CD4-positive, alpha-beta T cell treated with Interferon alpha-2 for 1 hour (primary cell): ENCODE data around the gene CAMK2D.

ENCODE experiments used
- DNase-seq, 2 donors: peaks; one replicate each; pipeline ENCODE4 v3.0.0-alpha.2; 2020 to 2022

The CAMK2D gene

DNA sequence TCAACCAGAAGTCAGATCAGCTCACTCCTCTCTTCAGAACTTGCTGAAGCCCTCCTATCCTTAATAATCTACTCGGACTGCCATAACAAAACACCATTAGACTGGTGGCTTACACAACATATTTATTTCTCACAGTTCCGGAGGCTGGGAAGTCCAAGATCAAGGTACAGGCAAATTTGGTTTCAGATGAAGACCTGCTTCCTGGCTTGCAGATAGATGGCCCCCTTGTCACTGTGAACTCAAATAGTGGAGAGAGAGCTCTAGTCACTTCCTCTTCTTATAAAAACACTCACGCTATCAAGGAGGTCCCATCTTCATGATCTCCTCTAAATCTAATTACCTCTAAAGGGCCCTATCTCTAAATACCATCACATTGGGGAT lies 125.1 kb downstream of the CAMK2D start:
- DNase-seq: peak; percentile 38 to 59

DNA sequence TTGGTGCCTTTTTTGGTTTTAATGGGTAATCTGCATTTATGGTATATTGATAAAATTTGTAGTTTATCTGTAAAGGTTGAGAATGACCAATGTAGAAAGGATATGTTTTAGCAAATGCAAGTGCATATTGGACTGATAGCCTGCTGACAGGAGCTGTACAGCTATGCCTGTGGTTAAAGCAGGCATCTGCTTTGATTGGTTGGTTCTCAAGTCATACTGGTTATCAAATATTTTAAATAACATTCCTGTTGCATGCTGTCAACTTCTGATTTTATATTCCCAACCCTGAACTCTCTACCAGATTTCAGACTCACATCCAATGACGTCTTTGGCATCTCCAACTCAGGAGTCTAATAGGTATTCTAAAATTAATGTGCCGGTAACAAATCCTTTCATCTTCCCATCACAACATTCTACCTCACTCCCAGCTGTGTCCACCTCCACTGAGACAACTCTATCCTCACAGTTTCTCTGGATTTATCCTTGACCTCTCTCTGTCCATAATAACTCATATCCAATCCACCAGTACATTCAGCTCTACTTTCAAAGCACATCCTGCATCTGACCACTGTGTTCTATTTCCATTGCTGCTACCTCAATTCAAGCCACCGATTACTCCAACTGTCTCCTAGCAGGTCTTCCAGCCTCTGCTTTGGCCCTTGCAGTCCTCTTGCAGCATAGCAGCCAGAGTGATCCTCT lies 125.7 kb downstream of the CAMK2D start:
- no peak for DNase-seq

DNA sequence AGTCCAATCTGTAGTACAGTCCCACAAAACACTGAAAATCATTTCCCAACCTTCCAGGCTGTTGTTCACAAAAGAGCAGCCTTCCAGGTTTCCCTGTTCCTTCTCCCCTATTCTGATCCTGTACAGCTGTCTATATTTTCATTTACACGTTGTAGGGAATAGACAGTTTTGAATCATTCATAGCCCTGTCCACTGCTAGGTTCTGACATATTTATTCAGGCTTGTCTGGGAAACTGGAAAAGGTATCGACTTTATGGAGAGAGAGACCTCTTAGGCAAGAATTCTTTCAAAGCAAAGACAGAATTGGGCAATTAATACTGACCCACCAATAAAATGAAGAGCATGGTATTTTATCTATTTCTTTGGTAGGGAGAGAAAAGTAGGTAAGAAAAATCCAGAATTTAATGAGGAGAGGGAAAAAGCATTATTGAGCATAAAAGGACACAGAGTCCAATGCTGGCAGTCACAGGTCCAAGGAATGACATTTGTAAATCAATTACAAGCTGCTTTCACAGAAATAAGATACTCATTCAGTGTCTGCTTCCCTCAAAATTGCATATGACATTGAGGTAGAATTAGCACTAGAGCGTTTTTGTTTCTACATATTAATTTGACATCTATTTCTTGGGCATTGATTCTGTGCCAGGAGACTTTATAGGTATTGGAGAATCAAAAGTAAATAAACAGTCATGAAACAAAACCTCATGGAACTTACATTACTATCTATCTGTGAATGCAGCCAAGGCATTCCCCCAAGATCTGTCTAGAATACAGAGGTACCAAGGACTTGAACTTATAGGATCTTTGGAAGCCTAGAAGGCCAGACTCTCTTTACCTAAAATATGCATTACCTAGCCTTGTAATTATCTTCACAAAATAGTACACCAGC lies 127.2 kb downstream of the CAMK2D start:
- DNase-seq: no peak

DNA sequence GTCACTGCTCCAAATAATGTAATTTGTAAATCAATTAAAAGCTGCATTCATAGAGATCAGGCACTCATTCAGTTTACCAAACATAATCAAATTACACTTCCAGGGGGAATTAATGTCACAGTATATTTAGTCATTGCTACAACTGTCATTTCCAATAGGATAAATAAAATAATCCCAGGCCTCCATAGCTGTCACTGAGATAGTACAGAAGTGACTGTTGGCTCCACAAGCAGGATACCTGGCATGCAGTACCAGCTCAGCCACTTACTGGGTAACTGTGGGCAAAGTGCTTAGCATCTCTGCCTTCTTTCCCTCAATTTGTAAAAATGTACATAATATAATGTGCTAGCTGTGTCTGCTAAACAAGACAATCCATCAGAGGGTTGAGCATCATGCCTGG lies 128.1 kb downstream of the CAMK2D start:
- no peak for DNase-seq

DNA sequence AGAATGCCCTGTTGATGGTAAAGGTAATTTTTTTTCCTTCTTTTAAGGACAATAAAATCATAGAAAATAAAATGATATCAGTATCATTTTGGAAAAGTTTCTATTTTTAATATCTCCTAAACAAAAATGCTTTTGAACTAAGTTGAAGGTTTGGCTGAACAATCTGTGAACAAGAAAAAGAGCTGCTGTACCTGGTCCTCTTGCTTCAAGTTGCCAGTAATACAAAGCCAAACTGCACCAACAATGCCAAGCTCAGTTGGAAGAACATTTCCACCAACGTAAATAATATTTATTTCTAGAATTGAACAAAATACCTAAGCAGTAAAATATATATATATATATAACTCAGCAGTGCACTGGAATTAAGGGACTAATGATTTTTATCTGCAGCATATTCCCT lies 132.8 kb downstream of the CAMK2D start:
- DNase-seq: no peak

DNA sequence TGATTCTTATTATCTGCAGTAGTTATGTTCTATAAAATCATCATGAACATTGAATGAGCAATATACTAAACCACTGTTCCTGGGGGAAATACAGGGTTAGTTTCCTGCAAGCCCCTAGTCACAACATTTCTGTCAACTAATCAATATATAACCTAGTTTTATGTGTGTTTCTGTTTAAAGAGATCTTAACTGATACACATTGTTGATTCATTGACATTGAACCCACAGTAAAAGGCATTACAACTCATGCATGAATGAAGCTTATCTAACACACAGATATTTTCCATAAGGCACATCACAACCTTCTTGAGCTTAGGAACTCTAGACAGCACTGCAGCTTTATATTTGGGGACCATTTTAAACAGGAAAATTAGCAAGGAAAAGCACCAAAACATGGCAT lies 134.2 kb downstream of the CAMK2D start:
- no peak for DNase-seq

DNA sequence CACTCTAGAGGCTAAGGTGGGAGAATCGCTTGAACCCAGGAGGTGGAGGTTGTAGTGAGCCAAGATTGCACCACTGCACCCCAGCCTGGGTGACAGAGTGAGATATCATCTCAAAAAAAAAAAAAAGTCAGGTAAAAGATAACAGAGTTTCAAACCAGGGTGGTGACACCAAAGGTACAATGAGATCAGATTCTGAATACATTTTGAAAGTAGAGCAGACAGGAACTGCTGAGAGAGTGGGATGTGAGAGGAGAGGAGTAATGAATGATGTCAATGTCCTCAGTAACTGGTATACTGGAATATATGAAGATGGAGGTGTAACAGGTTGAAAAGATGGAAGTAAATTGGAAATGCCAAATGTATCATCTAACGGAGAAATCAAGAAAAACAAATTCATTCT lies 135.6 kb downstream of the CAMK2D start:
- no peak for DNase-seq

DNA sequence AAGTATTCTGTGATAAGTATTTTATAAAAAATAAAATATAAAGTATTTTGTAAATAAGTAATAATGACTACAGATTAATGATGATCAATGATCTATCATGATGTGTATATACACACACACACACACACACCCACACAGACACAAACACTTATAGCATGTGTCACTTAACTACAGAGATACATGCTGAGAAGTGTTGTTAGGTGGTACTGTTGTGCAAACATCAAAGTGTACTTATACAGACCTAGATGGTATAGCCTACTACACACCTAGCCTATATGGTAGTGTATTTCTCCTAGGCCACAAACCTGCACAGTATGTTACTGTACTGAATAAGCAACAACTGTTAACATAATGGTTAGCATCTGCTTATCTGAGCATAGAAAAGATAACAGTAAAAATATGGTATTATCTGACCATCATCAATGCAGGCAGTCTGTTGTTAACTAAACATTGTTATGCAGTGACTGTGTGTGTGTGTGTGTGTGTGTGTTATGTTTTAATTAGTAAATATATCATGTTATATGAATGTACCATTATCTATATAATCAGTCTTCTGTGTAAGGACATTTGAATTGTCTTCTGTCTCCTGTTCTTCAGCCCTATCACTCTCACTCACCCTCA lies 138.2 kb downstream of the CAMK2D start:
- DNase-seq: no peak

DNA sequence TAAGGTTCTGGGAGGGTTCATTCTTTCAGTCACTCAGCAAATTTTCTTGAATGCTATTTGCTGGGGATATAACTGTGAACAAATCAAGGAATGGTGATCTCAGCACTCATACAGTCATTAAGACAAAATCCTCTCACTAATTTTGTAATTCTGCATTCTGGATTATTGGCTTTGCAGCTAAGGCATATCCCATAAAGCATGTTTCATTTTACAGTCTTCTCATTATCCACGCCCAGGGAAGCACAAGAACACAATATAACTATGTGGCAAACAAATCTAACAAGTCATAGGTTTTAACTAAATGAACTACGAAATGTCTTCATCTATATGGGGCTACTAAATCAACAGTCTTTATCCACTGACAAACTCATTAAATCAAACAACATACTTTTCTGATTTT lies 139.9 kb downstream of the CAMK2D start:
- no peak for DNase-seq

DNA sequence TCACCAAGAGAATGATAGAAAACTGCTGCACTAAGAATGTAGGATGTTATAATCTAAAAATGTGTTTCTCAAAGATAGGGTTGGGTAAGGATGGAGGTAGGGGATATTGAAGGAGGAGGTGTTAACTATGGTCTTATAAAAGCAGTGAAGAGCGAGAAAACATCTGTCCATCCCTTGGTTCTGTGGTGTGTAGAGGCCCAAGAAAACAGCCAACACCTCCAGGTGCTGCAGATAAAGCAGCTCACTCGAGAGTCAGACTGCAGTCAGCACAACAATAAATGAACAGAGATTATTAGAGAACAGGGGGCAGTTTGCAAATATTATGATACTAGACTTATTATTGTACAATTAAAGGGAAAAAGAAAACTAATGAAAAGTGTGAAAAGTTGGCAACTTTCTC lies 141.5 kb downstream of the CAMK2D start:
- DNase-seq: no peak

DNA sequence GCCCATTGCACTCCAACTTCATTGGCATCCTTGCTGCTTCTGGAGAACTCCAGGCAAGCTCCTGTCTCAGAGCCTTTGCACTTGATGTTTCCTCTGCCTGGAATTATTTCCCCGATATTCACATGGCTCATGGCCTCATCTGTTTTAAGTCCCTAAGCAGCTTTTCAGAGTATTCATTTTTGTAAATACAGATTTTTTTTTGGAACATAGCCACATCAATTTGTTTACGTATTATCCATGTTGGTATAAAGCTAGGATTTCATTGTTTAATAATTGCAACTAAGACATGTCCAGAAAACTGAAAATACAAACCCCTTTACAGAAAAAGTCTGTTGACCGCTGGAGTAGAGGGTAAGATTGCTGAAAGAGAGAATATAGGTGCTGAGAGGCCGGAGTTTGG lies 142.0 kb downstream of the CAMK2D start:
- no peak for DNase-seq

DNA sequence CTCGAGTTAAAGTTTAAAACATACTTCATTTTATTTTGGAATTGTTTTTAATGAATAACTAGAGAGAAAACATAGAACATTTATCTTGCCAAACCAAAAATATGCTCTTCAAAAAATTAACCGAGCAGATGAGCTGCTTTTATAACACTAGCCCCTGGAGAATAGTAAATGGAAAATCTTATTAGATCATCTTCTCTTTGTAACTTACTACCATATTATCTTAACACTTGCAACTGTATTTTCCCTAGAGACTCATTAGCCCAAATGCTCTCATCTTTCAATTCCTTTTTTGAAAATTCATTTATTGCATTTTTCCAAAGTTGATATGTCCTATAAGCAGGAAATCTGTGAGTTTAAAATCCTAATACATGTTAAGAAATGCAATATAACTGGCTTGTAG lies 143.3 kb downstream of the CAMK2D start:
- DNase-seq: no peak

DNA sequence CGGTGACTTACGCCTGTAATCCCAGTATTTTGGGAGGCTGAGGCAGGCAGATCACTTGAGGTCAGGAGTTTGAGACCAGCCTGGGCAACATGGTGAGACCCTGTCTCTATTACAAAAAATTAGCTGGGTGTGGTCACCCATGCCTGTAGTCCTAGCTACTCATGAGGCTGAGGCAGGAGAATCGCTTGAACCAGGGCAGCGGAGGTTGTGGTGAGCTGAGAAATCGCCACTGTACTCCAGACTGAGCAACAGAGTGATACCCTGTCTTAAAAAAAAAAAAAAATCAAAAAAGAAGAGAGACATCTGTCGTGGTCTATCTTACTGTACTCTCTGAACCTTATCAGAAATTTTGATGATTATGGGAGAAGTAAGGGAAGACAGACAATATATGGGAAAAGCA lies 144.3 kb downstream of the CAMK2D start:
- DNase-seq: no peak

DNA sequence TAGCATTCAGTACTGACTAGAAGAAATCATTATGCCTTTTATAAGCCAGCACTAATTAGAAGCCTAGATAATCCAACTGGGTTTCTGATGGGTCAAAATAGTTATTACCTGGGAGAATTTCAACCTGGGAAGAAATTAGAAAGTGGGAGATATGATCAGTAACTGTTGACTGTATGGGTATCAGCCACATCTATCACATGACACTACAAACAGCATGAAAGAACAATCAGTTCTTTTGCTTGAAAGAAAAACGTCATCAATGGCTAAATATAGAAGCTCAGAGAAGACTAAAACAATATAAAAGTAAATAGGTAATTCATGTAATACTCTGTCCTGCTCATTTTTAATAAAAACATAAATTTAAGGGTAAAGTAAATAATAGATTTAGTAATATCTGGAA lies 145.1 kb downstream of the CAMK2D start:
- peak in 1 of 2 donors; percentile 22 for DNase-seq

DNA sequence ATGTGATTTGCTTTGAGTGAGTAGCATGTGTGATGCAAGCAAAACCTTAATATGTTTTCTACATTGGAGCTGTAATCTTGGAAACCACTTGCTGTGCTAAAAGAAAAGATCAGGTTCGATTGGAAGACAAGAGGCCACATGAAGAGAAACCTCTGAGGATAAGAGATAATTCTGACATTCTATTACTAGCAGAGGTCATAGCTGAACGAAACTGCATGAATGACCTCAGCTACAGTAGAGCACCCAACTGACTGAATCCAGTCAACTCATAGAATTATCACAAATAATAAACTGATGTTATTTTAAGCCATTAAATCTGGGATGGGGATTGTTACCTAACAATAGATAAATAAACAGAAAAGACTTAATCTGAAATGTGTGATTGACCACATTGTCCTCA lies 147.1 kb downstream of the CAMK2D start:
- DNase-seq: no peak

DNA sequence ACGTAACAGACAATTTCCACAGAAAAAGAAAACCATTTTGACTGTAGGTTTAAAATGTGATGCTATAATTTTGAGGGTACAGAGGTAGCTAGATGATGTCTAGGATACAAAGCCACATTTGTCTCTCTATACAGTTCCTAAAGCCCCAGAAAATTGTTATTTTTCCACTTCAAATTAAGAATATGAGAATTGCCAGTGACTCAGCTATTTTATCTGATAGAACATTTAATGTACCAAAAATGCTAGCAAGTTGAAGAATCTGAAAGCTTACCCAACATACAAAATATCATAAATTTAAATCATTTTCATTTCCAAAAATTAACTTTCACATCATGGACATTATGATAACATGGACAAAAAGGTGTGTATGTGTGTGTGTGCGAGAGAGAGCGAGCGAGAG lies 148.0 kb downstream of the CAMK2D start:
- DNase-seq: no peak

DNA sequence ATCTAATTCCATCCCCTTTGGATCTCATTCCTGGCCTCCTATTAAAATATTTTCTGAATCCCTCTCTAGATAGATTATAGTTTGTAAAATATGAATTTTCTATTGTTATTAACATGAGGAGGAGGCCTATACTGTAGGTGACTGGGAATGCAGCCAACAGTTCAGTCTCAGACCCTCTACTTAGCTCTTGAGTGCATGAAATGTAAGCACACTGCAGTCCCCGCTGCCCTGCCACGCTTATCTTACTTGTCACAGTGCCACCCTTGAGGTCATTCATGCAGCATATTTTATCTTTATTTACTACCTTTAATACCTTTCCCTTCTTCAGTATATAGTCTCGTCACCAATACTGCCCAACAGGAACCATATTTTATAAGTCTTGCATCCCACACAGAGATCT lies 151.0 kb downstream of the CAMK2D start:
- no peak for DNase-seq

DNA sequence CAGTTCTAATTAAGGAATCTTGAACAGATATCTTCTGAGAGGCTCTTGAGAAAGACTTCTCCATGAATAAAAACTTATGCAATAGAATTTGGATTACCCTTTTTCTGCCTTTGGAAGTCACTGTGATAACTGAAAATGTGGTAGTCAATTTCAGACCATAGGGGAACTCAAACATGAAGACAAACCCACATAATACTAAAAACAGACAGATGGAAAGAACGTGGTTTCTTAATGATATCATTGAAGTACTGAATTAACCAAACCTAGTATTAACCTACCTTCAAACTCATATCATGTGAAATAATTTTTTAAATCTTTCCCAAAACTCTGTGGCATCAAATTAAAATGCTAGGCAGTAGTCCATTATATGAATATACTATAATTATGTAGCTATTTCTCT lies 153.5 kb downstream of the CAMK2D start:
- DNase-seq: no peak

DNA sequence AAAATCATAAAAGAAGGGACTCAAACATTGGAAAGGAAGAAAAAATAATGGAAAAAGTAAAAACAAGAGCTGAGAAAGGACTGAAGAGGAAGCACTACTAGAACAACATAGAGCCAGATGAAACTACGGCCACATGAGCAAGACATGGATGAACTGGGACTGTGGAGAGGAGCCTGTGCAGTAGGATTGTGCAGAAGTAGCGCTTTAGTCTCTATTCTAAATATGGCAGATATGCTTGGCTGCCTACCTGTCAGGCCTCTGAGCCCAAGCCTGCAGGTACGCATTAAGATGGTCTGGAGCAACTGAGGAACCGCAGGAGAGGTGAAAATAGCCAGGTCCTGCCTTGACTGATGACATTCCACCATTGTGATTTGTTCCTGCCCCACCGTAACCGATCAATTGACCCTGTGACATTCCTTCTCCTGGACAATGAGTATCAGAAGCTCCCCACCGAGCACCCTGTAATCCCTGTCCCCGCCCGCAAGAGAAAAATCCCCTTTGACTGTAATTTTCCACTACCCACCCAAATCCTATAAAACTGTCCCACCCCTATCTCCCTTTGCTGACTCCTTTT lies 154.3 kb downstream of the CAMK2D start:
- DNase-seq: no peak

DNA sequence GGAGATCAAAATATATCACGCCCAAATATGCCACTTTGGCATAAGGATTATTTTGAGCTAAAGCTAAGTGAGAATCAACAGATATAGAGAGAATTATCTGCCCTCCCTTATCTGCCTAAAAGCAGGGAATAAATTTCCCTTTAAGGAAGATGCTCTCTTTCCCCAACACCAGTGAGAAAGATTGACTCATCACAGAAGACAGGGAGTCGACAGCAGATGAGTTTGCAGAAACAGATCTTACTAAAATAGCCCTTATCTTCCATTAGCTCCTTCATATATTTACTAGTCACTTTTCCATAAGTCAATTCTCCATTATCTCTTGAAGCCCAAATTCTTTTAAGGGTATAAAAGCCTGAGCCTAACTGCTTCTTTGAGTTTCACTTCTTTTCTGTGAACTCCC lies 156.6 kb downstream of the CAMK2D start:
- no peak for DNase-seq

DNA sequence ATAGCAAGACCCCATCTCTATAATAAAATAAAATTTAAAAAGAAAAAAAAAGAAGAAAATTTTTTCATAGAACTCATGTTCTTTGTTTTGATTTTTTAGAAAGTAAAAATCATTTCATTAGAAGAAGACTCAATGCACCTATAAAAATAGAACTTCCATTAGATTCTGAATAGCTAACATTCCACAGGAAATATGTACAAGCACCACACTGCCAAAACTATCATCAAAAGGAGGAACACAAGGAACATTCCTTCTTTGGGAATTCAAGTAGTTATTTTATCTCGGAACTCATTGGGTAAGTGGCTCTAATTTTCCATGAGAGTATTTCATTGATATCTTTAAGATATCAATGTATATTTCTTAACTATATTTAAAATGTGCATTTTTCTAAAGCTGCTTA lies 157.6 kb downstream of the CAMK2D start:
- DNase-seq: no peak

DNA sequence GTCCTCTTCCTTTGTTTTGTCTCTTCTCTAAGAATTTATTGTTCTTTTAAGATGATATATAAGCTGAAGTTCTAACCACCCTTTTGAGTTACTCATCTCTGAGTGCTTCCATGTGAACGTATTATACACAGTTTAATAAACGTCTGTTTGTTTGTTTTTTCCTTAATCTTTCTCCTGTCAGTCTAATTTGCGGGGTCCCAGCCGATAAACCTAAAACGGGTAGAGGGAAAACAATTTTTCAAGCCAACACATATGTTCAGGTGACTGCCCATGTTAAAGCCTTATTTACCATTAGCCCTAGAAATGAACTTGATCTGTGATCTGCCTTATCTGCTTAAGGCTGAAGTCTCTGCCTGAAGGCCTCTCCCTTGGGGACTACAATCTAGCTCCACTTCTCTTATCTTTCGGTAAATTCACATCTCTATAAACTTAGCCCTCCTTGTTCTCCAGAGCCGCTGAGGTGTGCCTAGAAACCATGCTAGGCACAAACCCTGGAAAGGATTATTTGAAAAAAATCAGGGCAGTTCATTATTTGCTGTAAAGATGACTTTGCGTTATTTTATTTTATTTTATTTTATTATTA lies 158.8 kb downstream of the CAMK2D start:
- no peak for DNase-seq

DNA sequence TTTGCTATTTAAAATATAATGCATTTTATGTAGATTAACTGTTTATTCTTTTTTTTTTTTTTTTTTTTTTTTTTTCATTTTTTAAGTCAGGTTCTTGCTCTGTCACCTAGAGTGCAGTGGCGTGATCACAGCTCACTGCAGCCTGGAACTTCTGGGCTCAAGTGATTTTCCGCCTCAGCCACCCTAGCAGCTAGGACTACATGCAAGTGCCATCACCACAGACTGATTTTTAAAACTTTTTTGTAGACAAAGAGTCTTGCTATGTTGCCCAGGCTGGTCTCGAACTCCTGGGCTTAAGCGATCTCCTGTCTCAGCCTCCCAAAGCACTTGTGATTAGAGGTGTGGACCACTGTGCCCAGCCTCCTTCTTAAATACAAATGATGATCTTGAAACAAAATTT lies 159.9 kb downstream of the CAMK2D start:
- DNase-seq: no peak
